ENCODE data around the gene PEX11G.
A peak's percentile ranks its signal among the peaks of the same experiment; 100 is the strongest.

The PEX11G gene

DNA sequence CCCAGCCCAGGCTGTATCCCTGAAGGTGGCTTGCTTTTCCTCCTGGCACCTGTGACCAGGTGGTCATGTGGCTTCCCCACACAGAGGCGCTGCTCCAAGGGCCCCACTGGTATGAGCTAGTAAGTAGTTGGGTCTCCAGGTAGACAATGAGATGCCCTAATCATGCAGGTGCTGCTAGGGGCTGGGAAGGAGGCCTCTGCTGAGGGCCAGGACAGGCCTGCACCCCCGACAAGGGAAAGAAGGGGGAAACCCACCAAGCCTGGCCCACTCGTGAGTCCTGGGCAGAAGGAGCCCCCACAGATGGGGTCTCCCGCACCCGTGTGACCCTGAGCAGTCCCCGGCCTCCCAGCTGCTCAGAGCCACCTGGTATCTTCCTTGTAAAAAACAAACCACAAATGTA is 13.2 kb downstream of the PEX11G start:
- Histone ChIP-seq H3K4me3 (ENCODE audit: insufficient read depth, low read length, poor library complexity, severe bottlenecking) (no peak overlapping the region), H3K27ac (ENCODE audit: low read depth, low read length) (no peak overlapping the region), H3K27me3 (ENCODE audit: low read length) (no peaks in the 10 kb centered on the region), H3K79me2 (ENCODE audit: insufficient read depth, low read length) (no peaks in the 10 kb centered on the region), H2AFZ (ENCODE audit: low read depth, low read length, severe bottlenecking) (no peak overlapping the region), H4K20me1 (ENCODE audit: low read depth, low read length) (no peaks in the 10 kb centered on the region), H3F3A (ENCODE audit: insufficient read depth) (peaks cover 13% of the 10 kb centered on the region), H3K36me3 (ENCODE audit: low read length) (no peaks in the 10 kb centered on the region), H3K9me2 (replicated peaks; ENCODE audit: insufficient read depth, low read length) (no peaks in the 10 kb centered on the region), H3K9ac (ENCODE audit: low read length) (no peak overlapping the region), H3K9me3 (ENCODE audit: insufficient read depth, low read length) (no peaks in the 10 kb centered on the region), H3K4me2 (ENCODE audit: low read depth, low read length, poor library complexity, severe bottlenecking) (no peak overlapping the region)
- TF ChIP-seq, protein P1, sequence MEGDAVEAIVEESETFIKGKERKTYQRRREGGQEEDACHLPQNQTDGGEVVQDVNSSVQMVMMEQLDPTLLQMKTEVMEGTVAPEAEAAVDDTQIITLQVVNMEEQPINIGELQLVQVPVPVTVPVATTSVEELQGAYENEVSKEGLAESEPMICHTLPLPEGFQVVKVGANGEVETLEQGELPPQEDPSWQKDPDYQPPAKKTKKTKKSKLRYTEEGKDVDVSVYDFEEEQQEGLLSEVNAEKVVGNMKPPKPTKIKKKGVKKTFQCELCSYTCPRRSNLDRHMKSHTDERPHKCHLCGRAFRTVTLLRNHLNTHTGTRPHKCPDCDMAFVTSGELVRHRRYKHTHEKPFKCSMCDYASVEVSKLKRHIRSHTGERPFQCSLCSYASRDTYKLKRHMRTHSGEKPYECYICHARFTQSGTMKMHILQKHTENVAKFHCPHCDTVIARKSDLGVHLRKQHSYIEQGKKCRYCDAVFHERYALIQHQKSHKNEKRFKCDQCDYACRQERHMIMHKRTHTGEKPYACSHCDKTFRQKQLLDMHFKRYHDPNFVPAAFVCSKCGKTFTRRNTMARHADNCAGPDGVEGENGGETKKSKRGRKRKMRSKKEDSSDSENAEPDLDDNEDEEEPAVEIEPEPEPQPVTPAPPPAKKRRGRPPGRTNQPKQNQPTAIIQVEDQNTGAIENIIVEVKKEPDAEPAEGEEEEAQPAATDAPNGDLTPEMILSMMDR (IDR thresholded peaks at IDR 0.05; ENCODE audit: insufficient read depth, low read length, poor library complexity, severe bottlenecking): no peak
- TF ChIP-seq EZH2phosphoT487 (conservative IDR thresholded peaks at IDR 0.05; ENCODE audit: low read length): no peak

DNA sequence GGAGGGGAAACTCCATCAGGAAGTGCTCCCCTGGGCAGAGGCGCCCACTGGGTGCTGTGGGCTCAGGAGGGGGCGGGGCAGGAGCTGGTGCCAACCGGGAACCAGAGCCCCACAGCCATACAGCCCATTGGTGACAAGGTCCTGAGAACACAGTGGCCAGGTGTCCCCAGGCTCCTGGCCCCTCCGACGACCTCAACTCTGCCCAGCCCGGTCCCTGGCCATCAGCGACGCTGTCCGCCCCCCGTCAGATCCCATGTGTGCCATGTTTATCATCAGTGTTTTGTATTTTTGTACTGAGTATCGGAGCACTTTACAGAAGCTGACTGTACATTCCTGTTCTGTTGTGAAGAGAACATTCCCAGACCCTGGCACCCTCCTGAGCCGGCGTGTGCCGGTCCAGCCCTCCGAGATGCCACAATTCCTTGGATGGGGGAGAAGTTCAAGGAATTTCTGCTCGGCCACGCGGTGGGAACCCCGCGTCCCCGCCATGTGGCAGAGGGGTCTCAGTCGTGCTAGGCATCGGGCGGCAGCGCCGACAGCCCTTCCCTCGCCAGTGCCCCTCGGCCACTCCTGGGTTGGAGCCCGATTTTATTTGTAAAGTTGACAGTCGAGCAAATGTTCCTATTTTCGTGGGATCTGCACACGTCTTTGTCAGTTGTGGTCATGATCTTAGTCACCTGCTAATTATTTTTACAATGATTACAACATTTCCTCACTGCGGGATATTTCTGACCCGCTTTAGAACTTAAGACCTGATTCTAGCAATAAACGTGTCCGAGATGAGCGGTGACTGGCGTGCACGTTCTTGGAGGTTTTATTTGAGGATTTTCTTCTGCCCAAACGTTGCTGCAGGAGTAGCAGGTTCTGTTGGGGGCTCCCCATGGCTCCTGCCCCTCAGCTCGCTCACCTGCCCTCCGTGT is 16.9 kb downstream of the PEX11G start:
- Histone ChIP-seq H3K79me2 (ENCODE audit: insufficient read depth, low read length) (no peaks in the 10 kb centered on the region), H4K20me1 (ENCODE audit: low read depth, low read length) (no peaks in the 10 kb centered on the region), H3K9me2 (replicated peaks; ENCODE audit: insufficient read depth, low read length) (no peaks in the 10 kb centered on the region), H3F3A (ENCODE audit: insufficient read depth) (peaks cover 13% of the 10 kb centered on the region), H3K9ac (ENCODE audit: low read length) (no peak overlapping the region), H3K27ac (ENCODE audit: low read depth, low read length) (peak overlapping the region; percentile 72), H3K4me3 (ENCODE audit: insufficient read depth, low read length, poor library complexity, severe bottlenecking) (no peak overlapping the region), H2AFZ (ENCODE audit: low read depth, low read length, severe bottlenecking) (no peak overlapping the region), H3K36me3 (ENCODE audit: low read length) (no peaks in the 10 kb centered on the region), H3K27me3 (ENCODE audit: low read length) (no peaks in the 10 kb centered on the region), H3K4me2 (ENCODE audit: low read depth, low read length, poor library complexity, severe bottlenecking) (no peak overlapping the region), H3K9me3 (ENCODE audit: insufficient read depth, low read length) (no peaks in the 10 kb centered on the region)
- TF ChIP-seq EZH2phosphoT487 (conservative IDR thresholded peaks at IDR 0.05; ENCODE audit: low read length): no peak
- TF ChIP-seq, protein P1 (IDR thresholded peaks at IDR 0.05; ENCODE audit: insufficient read depth, low read length, poor library complexity, severe bottlenecking): no peak

DNA sequence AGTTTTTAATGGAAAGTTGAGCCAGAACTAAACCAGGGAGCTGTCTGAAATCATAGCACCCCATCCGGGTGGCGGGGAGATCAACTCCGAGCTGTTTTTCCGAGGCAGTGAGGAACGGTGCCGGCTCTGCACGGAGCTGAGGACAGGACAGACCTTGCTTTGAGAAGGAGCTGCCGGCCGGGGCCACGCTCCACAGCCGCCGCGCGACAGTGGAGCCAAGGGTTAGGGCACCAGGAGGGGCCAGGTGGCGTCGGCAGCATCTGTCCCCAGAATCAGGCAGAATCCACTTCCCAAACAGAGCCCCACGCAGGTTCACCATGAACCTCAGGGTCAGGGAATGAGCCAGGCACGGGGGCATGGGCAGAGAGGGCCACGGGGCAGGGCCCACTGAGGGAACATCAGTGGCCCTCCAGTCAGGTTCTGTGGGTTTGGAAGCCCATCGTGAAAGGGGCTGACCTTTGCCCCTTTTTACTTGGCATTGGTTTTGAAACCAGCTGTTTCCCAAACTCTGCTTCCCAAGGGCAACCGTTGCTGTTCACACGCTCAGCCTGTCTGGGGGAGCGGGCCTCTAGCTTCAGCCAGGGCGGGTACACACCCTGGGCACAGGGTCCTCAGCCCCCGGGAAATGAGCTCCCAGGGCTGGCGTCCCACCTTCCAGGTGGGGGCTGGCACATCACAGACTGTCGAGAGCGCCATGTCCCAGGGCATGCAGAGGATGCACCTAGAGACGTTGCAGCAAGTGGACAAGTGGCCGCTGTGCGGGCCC is 18.1 kb downstream of the PEX11G start:
- TF ChIP-seq, protein P1 (IDR thresholded peaks at IDR 0.05; ENCODE audit: insufficient read depth, low read length, poor library complexity, severe bottlenecking): no peak
- TF ChIP-seq EZH2phosphoT487 (conservative IDR thresholded peaks at IDR 0.05; ENCODE audit: low read length): no peak
- no peaks in the 10 kb centered on the region for H4K20me1 ChIP-seq (ENCODE audit: low read depth, low read length)
- H3F3A ChIP-seq (ENCODE audit: insufficient read depth): peaks cover 13% of the 10 kb centered on the region

More for the DNA sequence above, 18.1 kb downstream of the PEX11G start:
- no peak overlapping the region for H3K4me2 ChIP-seq (ENCODE audit: low read depth, low read length, poor library complexity, severe bottlenecking)
- H3K9me3 ChIP-seq (ENCODE audit: insufficient read depth, low read length): no peaks in the 10 kb centered on the region
- H3K9ac ChIP-seq (ENCODE audit: low read length): no peak overlapping the region
- no peak overlapping the region for H2AFZ ChIP-seq (ENCODE audit: low read depth, low read length, severe bottlenecking)
- no peak overlapping the region for H3K27ac ChIP-seq (ENCODE audit: low read depth, low read length)
- no peaks in the 10 kb centered on the region for H3K36me3 ChIP-seq (ENCODE audit: low read length)
- H3K9me2 ChIP-seq (replicated peaks; ENCODE audit: insufficient read depth, low read length): no peaks in the 10 kb centered on the region
- H3K27me3 ChIP-seq (ENCODE audit: low read length): no peaks in the 10 kb centered on the region
- H3K79me2 ChIP-seq (ENCODE audit: insufficient read depth, low read length): no peaks in the 10 kb centered on the region
- H3K4me3 ChIP-seq (ENCODE audit: insufficient read depth, low read length, poor library complexity, severe bottlenecking): no peak overlapping the region

Measured in SU-DHL-6 (cell line).